KMS-11 (cell line): Measurements from ENCODE around the gene CHID1.
A peak's percentile ranks its signal among the peaks of the same experiment; 100 is the strongest.

Experiments used
- H2AFZ ChIP-seq: fragments of 200-600 bp; sonication (generic); 2 replicates; pipeline ENCODE4 v1.6.1; 2016; ENCODE audit warnings: antibody characterized with exemption, mixed run types, low read depth
- H3K27ac ChIP-seq: fragments of 200-600 bp; sonication (generic); 2 replicates; pipeline ENCODE4 v1.6.1; 2016; ENCODE audit warnings: mild to moderate bottlenecking, mixed run types
- H3K27me3 ChIP-seq: fragments of 200-600 bp; sonication (generic); 2 replicates; pipeline ENCODE4 v1.6.1; 2017; ENCODE audit warnings: mild to moderate bottlenecking, low read depth, mixed run types, moderate library complexity; ENCODE audit not compliant: insufficient read depth
- H3K36me3 ChIP-seq: fragments of 200-600 bp; sonication (generic); 2 replicates; pipeline ENCODE4 v1.6.1; 2017; ENCODE audit warnings: mild to moderate bottlenecking, mixed run types; ENCODE audit not compliant: insufficient read depth
- H3K4me1 ChIP-seq: fragments of 200-600 bp; sonication (generic); 2 replicates; pipeline ENCODE4 v1.6.1; 2016; ENCODE audit warnings: mild to moderate bottlenecking, low read depth, mixed run types; ENCODE audit not compliant: poor library complexity, severe bottlenecking
- H3K4me2 ChIP-seq: fragments of 200-600 bp; sonication (generic); 2 replicates; pipeline ENCODE4 v1.7.0; 2016; ENCODE audit warnings: mild to moderate bottlenecking, mixed run types
- H3K4me3 ChIP-seq: fragments of 200-600 bp; sonication (generic); IDR thresholded peaks from 2 replicates; pipeline ENCODE4 v1.6.1; 2017; ENCODE audit warnings: low read depth, low read length, mixed read lengths; ENCODE audit not compliant: insufficient read depth
- H3K79me2 ChIP-seq: fragments of 200-600 bp; sonication (generic); 2 replicates; pipeline ENCODE4 v1.6.1; 2016; ENCODE audit warnings: low read depth, mixed run types; ENCODE audit not compliant: insufficient read depth
- H3K9ac ChIP-seq: fragments of 200-600 bp; sonication (generic); 2 replicates; pipeline ENCODE4 v1.6.1; 2016; ENCODE audit warnings: mild to moderate bottlenecking, mixed run types
- H4K20me1 ChIP-seq: fragments of 200-600 bp; sonication (generic); 2 replicates; pipeline ENCODE4 v1.6.1; 2016; ENCODE audit warnings: mild to moderate bottlenecking, mixed run types; ENCODE audit not compliant: insufficient read depth
- TF ChIP-seq, protein P1 (sequence below): fragments of 200-600 bp; sonication (generic); conservative IDR thresholded peaks from 2 replicates; pipeline ENCODE4 v1.6.1; 2017; ENCODE audit warnings: low read depth, mild to moderate bottlenecking, antibody characterized with exemption, low read length, moderate library complexity, mixed read lengths

CHID1 gene

DNA sequence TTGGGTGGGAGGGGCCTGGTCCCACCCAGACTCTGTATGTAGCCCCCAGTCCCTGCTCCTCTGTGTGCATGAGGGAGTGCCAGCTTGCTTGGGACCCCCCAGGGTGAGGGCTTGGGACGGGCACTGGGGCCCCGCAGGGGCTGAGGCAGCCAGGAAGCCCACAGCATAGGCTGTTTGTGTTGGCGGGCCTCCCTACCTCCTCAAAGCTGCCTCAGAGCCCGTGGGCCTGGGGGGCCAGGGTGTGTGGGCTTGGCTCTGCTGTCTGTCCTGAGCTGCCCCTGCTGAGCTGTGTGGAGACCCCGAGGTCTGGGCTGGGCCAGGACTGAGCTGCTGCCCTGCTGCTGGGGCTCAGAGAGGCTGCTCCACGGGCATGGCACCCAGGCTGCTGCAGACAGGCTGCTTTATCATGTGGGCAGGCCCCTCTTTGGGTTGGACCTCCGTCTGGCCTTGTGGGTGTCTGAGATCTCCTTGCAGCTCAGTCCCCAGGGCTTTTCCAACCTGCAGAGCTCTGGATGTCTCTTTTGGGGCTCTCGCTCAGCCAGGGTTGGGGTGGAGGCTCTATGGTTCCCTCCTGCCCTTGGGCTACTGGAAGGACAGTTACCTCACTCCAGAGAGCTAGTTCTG is 64.6 kb downstream of the CHID1 start:
- Histone ChIP-seq H3K27ac (no peak overlapping the region), H3K4me2 (no peak overlapping the region), H3K36me3 (no peaks in the 10 kb centered on the region), H2AFZ (no peak overlapping the region), H3K9ac (no peak overlapping the region), H3K79me2 (peaks cover 13% of the 10 kb centered on the region), H3K4me1 (peaks cover 33% of the 10 kb centered on the region), H3K27me3 (peaks cover 24% of the 10 kb centered on the region; the same call in 1 of the 2 replicates), H4K20me1 (0 out of 2 replicates have a peak, but pooled peaks cover 4% of the 10 kb centered on the region), H3K4me3 (no peak overlapping the region)
- TF ChIP-seq, protein P1, sequence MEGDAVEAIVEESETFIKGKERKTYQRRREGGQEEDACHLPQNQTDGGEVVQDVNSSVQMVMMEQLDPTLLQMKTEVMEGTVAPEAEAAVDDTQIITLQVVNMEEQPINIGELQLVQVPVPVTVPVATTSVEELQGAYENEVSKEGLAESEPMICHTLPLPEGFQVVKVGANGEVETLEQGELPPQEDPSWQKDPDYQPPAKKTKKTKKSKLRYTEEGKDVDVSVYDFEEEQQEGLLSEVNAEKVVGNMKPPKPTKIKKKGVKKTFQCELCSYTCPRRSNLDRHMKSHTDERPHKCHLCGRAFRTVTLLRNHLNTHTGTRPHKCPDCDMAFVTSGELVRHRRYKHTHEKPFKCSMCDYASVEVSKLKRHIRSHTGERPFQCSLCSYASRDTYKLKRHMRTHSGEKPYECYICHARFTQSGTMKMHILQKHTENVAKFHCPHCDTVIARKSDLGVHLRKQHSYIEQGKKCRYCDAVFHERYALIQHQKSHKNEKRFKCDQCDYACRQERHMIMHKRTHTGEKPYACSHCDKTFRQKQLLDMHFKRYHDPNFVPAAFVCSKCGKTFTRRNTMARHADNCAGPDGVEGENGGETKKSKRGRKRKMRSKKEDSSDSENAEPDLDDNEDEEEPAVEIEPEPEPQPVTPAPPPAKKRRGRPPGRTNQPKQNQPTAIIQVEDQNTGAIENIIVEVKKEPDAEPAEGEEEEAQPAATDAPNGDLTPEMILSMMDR, result no peak

DNA sequence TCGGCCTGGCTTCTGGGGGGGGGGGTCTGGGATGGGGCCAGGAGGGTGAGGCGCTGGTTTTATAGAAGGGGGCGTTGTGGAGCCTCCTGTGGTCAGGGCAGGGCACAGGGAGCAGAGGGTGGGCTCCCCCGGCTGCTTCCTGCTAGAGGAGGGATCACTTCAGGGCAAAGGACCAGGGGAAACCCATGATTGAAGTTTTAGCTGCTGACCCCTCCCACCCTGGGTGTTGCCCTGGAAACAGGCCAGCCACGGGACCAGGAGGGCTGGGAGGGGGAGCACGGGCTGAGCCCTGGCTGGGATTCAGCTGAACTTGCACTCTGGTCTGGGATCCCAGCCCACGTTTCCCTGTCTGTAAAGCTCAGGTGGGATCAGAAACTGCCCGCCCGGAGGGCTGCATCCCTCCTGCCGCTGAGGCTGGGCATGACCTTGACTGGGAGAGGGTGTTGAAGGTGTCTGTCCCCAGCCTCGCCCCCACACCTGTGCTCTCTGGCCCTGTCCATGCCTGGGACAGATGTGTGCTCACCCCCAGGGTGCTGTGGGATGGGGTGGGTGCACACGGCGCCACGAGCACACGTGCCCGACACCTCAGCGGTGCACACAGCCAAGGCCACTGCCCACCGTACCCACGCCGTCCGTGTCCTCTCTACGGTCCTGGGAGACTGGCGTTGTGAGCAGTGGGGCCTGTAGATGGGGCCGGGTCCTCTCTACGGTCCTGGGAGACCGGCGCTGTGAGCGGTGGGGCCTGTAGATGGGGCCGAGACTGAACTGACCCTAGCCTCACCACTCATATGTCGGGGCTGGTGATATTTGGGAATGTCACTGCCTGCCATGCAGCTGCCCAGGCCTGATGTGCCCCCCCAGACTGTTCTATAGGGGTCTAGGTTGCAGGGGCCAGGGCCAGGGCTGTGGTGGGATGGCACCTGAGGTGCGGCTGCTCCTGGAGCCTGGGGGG is 65.6 kb downstream of the CHID1 start:
- Histone ChIP-seq H3K27me3 (peaks cover 16% of the 10 kb centered on the region; the same call in 1 of the 2 replicates), H4K20me1 (0 out of 2 replicates have a peak, but pooled peaks cover 6% of the 10 kb centered on the region), H3K27ac (no peak overlapping the region), H3K4me1 (peaks cover 37% of the 10 kb centered on the region), H3K4me3 (no peak overlapping the region), H3K4me2 (peak overlapping the region; percentile 51; the same call in 1 of the 2 replicates), H3K36me3 (no peaks in the 10 kb centered on the region), H3K79me2 (peaks cover 17% of the 10 kb centered on the region), H2AFZ (no peak overlapping the region), H3K9ac (no peak overlapping the region)
- TF ChIP-seq, protein P1, result no peak

GRCh38 chr11:843818-844692 is 66.6 kb downstream of the CHID1 start:
- H3K27ac ChIP-seq, result no peak overlapping the region
- TF ChIP-seq, protein P1, result no peak
- H3K79me2 ChIP-seq, result peaks cover 17% of the 10 kb centered on the region
- no peak overlapping the region for H3K9ac ChIP-seq
- H2AFZ ChIP-seq, result no peak overlapping the region
- H3K4me3 ChIP-seq, result no peak overlapping the region
- H3K4me1 ChIP-seq, result peaks cover 34% of the 10 kb centered on the region
- peaks cover 13% of the 10 kb centered on the region; the same call in 1 of the 2 replicates for H3K27me3 ChIP-seq
- peak overlapping the region; percentile 51; the same call in 1 of the 2 replicates for H3K4me2 ChIP-seq
- 0 out of 2 replicates have a peak, but pooled peaks cover 6% of the 10 kb centered on the region for H4K20me1 ChIP-seq
- H3K36me3 ChIP-seq, result no peaks in the 10 kb centered on the region
